PC-3 (cell line): ENCODE measurements around the gene ASPSCR1. TPM values are rescaled to one million over a fixed set of nuclear protein-coding genes. Genes with fewer than 3 reads are reported as not detected.
A peak's percentile ranks its signal among the peaks of the same experiment; 100 is the strongest.

Source experiments
- ATAC-seq: fragments of 200-7000 bp; cut with Tn5 transposase; 2 replicates; pipeline ENCODE4 v1.9.1; 2020; ENCODE audit warnings: mild to moderate bottlenecking, moderate library complexity
- BruUV-seq: library from RNA; stranded (reverse); fragments of 400-500 nt; replicated peaks from 2 replicates; lab custom pipeline; 2021; lab: Mats Ljungman, UMichigan
- CTCF ChIA-PET: fragments of 300-600 bp; sonication (Branson Sonifier 250); formaldehyde crosslinking; loops from one replicate; lab custom pipeline; 2022; ENCODE audit warnings: antibody characterized with exemption; lab: Charles Lee
- POLR2A ChIA-PET: fragments of 300-600 bp; sonication (Branson Sonifier 250); formaldehyde crosslinking; loops from one replicate; lab custom pipeline; 2022; ENCODE audit warnings: antibody characterized with exemption; ENCODE audit not compliant: unreplicated experiment; lab: Charles Lee
- DNase-seq: peaks from one replicate; pipeline ENCODE4 v3.0.0-alpha.2; 2015
- H2AFZ ChIP-seq: fragments of 300-600 bp; sonication (generic); 2 replicates; pipeline ENCODE4 v1.6.0; 2016; ENCODE audit warnings: antibody characterized with exemption, low read length
- H3F3A ChIP-seq: fragments of 300-600 bp; sonication (generic); one replicate; pipeline ENCODE4 v1.6.0; 2017; ENCODE audit warnings: antibody characterized with exemption, low read length, control low read depth, mild to moderate bottlenecking; ENCODE audit not compliant: unreplicated experiment
- H3K27ac ChIP-seq: fragments of 300-600 bp; sonication (generic); 2 replicates; pipeline ENCODE4 v1.5.1; 2016; ENCODE audit warnings: mild to moderate bottlenecking, low read length
- H3K27me3 ChIP-seq: fragments of 300-600 bp; sonication (generic); 2 replicates; pipeline ENCODE4 v1.6.1; 2016; ENCODE audit warnings: low read length, mixed read lengths
- H3K36me3 ChIP-seq: fragments of 300-600 bp; sonication (generic); 2 replicates; pipeline ENCODE4 v1.6.1; 2016; ENCODE audit warnings: low read depth, mixed run types, low read length, mixed read lengths
- H3K4me1 ChIP-seq: fragments of 300-600 bp; sonication (generic); 2 replicates; pipeline ENCODE4 v1.5.1; 2016; ENCODE audit warnings: low read length; ENCODE audit not compliant: insufficient read depth
- H3K4me2 ChIP-seq: fragments of 300-600 bp; sonication (generic); 2 replicates; pipeline ENCODE4 v1.6.0; 2016; ENCODE audit warnings: low read length
- H3K4me3 ChIP-seq: fragments of 300-600 bp; sonication (generic); 2 replicates; pipeline ENCODE4 v1.5.1; 2016; ENCODE audit warnings: mild to moderate bottlenecking, low read length, mixed read lengths
- H3K79me2 ChIP-seq: fragments of 300-600 bp; sonication (generic); 2 replicates; pipeline ENCODE4 v1.6.1; 2017; ENCODE audit warnings: low read length, mixed read lengths
- H3K9ac ChIP-seq: fragments of 300-600 bp; sonication (generic); 2 replicates; pipeline ENCODE4 v1.6.0; 2016; ENCODE audit warnings: mild to moderate bottlenecking, low read length
- H3K9me2 ChIP-seq: fragments of 300-600 bp; sonication (generic); replicated peaks from 2 replicates; pipeline ENCODE4 v1.6.1; 2016; ENCODE audit warnings: mixed run types, low read length, mixed read lengths
- H3K9me3 ChIP-seq: fragments of 300-600 bp; sonication (generic); 2 replicates; pipeline ENCODE4 v1.6.1; 2016; ENCODE audit warnings: low read length, mixed read lengths
- H4K20me1 ChIP-seq: fragments of 300-600 bp; sonication (generic); 2 replicates; pipeline ENCODE4 v1.6.1; 2016; ENCODE audit warnings: low read length, mixed read lengths
- EZH2 ChIP-seq: fragments of 300-600 bp; sonication (generic); IDR thresholded peaks from one replicate; pipeline ENCODE4 v1.6.1; 2017; ENCODE audit warnings: antibody characterized with exemption, mild to moderate bottlenecking, low read length; ENCODE audit not compliant: unreplicated experiment
- EZH2phosphoT487 ChIP-seq: fragments of 300-600 bp; sonication (generic); IDR thresholded peaks from 2 replicates; pipeline ENCODE4 v1.6.1; 2018; ENCODE audit warnings: mild to moderate bottlenecking, antibody characterized with exemption, low read length, borderline replicate concordance
- intact Hi-C: fragments of 100-400 bp; cut with micrococcal nuclease; formaldehyde crosslinking; loops from 2 replicates; pipeline ENCODE4 v1.9.0; 2023
- total RNA-seq: library from RNA; depleted of rRNA; stranded (reverse); fragments of >200 nt; gene quantifications from 2 replicates; pipeline ENCODE4 v1.2.3, GENCODE V29; 2014
- TF ChIP-seq, protein P1 (sequence below): fragments of 300-600 bp; sonication (generic); conservative IDR thresholded peaks from 2 replicates; pipeline ENCODE4 v1.5.1; 2017; ENCODE audit warnings: antibody characterized with exemption, low read depth, mild to moderate bottlenecking, low read length

ASPSCR1 gene
- total RNA-seq, 1 experiment from 2014 or later, result 31.5 TPM

- ATAC-seq (peak; percentile 15), DNase-seq (peak; percentile 23)
- Histone ChIP-seq H3K36me3 (no peaks in the 10 kb centered on the region), H3K9ac (peak overlapping the region; percentile 86), H4K20me1 (no peaks in the 10 kb centered on the region), H3K27ac (peak overlapping the region; percentile 69), H3K79me2 (peaks cover 15% of the 10 kb centered on the region), H3K4me3 (peak overlapping the region; percentile 97), H3K4me2 (peak overlapping the region; percentile 96), H3K9me2 (no peaks in the 10 kb centered on the region), H2AFZ (peak overlapping the region; percentile 96), H3K4me1 (peaks cover 13% of the 10 kb centered on the region), H3F3A (no peaks in the 10 kb centered on the region), H3K9me3 (peaks cover 4% of the 10 kb centered on the region; the same call in 1 of the 2 replicates), H3K27me3 (no peaks in the 10 kb centered on the region)
- TF ChIP-seq EZH2phosphoT487 (no peak), EZH2 (no peak)
- TF ChIP-seq, protein P1, sequence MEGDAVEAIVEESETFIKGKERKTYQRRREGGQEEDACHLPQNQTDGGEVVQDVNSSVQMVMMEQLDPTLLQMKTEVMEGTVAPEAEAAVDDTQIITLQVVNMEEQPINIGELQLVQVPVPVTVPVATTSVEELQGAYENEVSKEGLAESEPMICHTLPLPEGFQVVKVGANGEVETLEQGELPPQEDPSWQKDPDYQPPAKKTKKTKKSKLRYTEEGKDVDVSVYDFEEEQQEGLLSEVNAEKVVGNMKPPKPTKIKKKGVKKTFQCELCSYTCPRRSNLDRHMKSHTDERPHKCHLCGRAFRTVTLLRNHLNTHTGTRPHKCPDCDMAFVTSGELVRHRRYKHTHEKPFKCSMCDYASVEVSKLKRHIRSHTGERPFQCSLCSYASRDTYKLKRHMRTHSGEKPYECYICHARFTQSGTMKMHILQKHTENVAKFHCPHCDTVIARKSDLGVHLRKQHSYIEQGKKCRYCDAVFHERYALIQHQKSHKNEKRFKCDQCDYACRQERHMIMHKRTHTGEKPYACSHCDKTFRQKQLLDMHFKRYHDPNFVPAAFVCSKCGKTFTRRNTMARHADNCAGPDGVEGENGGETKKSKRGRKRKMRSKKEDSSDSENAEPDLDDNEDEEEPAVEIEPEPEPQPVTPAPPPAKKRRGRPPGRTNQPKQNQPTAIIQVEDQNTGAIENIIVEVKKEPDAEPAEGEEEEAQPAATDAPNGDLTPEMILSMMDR, result no peak
- CTCF ChIA-PET, result no interaction called here
- TSS peak; percentile 76 for BruUV-seq
- intact Hi-C loops, result no loop called here
- POLR2A ChIA-PET, result no interaction called here
Measured at GRCh38 chr17:81976332-81977210, 858 bp upstream of the ASPSCR1 start.

DNA sequence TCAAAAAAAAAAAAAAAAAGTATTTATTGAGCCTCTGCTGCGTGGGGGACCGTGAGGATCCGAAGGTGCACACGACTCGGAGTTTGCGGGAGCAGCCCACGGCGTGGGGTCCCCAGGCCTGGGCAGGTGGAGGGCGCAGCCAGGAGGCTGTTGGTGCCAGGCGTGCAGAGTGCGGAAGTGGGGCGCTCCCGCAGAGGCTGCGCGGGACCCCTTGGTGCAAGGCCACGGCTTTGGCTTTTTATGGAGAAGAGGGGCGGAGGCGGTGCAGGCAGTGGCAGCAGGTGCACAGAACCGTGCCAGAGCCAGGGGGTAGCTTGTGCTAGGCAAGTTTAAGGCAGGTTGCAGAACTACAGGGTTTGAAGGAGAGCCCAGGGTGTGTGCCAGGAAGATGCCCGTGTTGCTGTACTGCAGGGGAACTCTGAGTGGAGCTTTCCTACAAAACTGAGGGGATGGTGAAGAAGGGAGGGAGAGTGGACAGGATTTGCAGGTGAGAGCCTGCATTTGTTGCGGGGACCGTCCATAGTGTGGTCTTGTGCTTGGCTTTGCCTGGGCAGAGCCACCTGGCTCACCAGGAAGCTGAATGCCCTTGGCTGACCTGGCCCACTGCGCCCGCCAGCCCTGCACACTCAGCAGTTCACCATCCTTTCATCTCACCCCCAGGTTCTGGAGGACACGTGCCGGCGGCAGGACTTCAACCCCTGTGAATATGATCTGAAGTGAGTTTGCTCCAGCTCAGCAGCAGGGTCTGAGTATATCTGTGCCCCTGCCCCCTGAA lies 1.3 kb downstream of the ASPSCR1 start:
- Histone ChIP-seq H3K4me3 (peak overlapping the region; percentile 97), H3K36me3 (no peaks in the 10 kb centered on the region), H4K20me1 (no peaks in the 10 kb centered on the region), H3K9ac (peak overlapping the region; percentile 86), H3K9me3 (no peaks in the 10 kb centered on the region), H2AFZ (no peak overlapping the region), H3K4me2 (peak overlapping the region; percentile 96), H3K27ac (no peak overlapping the region), H3K27me3 (no peaks in the 10 kb centered on the region), H3K79me2 (peaks cover 15% of the 10 kb centered on the region), H3K4me1 (peaks cover 13% of the 10 kb centered on the region), H3K9me2 (no peaks in the 10 kb centered on the region), H3F3A (no peaks in the 10 kb centered on the region)
- CTCF ChIA-PET, result no interaction called here
- TSS peak; percentile 47 for BruUV-seq
- POLR2A ChIA-PET, result no interaction called here
- ATAC-seq, result no peak
- DNase-seq, result no peak
- intact Hi-C loops, result no loop called here
- TF ChIP-seq, protein P1, result no peak
- TF ChIP-seq EZH2phosphoT487 (no peak), EZH2 (no peak)
